Ascending aorta (tissue), 2 donors: ENCODE measurements around the gene HACD2. TPM values are rescaled to one million over a fixed set of nuclear protein-coding genes. Genes with fewer than 3 reads are reported as not detected.

Experiments
- DNase-seq, 2 donors: peaks; one replicate each; pipeline ENCODE4 v3.0.0-alpha.2; 2019; ENCODE audit warnings: low spot score in 2 of 2
- H3K27ac ChIP-seq, 2 donors: fragments of 200-600 bp; sonication (generic); one replicate each; pipeline ENCODE4 v1.5.1; 2016 to 2017; ENCODE audit warnings: mild to moderate bottlenecking in 1 of 2
- H3K27me3 ChIP-seq: fragments of 200-600 bp; sonication (generic); one replicate; pipeline ENCODE4 v1.5.1; 2017
- H3K36me3 ChIP-seq, 2 donors: fragments of 200-600 bp; sonication (generic); one replicate each; pipeline ENCODE4 v1.5.1; 2016
- H3K4me1 ChIP-seq, 2 donors: fragments of 200-600 bp; sonication (generic); one replicate each; pipeline ENCODE4 v1.5.1; 2016 to 2017; ENCODE audit warnings: mild to moderate bottlenecking in 1 of 2
- H3K4me3 ChIP-seq, 2 donors: fragments of 200-600 bp; sonication (generic); one replicate each; pipeline ENCODE4 v1.5.1; 2016 to 2017; ENCODE audit warnings: mild to moderate bottlenecking in 1 of 2
- H3K9me3 ChIP-seq, 2 donors: fragments of 200-600 bp; sonication (generic); one replicate each; pipeline ENCODE4 v1.5.1; 2016
- CTCF ChIP-seq, 3 experiments: fragments of 200-600 bp in 2 of 3; fragments of 450-650 bp in 1 of 3; sonication (generic) in 2 of 3; IDR thresholded peaks; one replicate each; pipeline ENCODE4 v1.5.1; 2016 to 2019; ENCODE audit warnings: antibody characterized with exemption in 3 of 3, mild to moderate bottlenecking in 1 of 3, moderate library complexity in 1 of 3
- intact Hi-C: fragments of 100-400 bp; cut with DNase I; formaldehyde crosslinking; loops from one replicate; pipeline ENCODE4 v1.15.1; 2023
- total RNA-seq: library from RNA; depleted of rRNA; stranded (reverse); fragments of >200 nt; gene quantifications from one replicate; pipeline ENCODE4 v1.1.0, GENCODE V29; 2016

Gene HACD2
- total RNA-seq, 1 donor from 2014 or later = 10.2 TPM

GRCh38 chr3:123469323-123469995 lies 115.4 kb downstream of the HACD2 start:
- no peaks in the 10 kb centered on the region for H3K9me3 ChIP-seq
- intact Hi-C loops = no loop called here
- DNase-seq = no peak
- H3K4me3 ChIP-seq = no peak overlapping the region
- H3K27ac ChIP-seq = no peak overlapping the region
- no peaks in the 10 kb centered on the region for H3K4me1 ChIP-seq
- TF ChIP-seq CTCF (IDR thresholded peaks at IDR 0.05) = peak in 1 of 3 experiments; percentile 8
- no peaks in the 10 kb centered on the region for H3K36me3 ChIP-seq
- no peaks in the 10 kb centered on the region for H3K27me3 ChIP-seq

- no peak overlapping the region for H3K27ac ChIP-seq
- TF ChIP-seq CTCF (IDR thresholded peaks at IDR 0.05) = no peak
- intact Hi-C loops = no loop called here
- H3K36me3 ChIP-seq = no peaks in the 10 kb centered on the region
- H3K27me3 ChIP-seq = no peaks in the 10 kb centered on the region
- H3K4me1 ChIP-seq = no peaks in the 10 kb centered on the region
- H3K9me3 ChIP-seq = no peaks in the 10 kb centered on the region
- H3K4me3 ChIP-seq = no peak overlapping the region
- DNase-seq = no peak
Observed at GRCh38 chr3:123467046-123467445, 117.8 kb downstream of the HACD2 start.

GRCh38 chr3:123464211-123464610 lies 120.6 kb downstream of the HACD2 start:
- Histone ChIP-seq H3K36me3 (no peaks in the 10 kb centered on the region), H3K27me3 (no peaks in the 10 kb centered on the region), H3K4me1 (no peaks in the 10 kb centered on the region), H3K4me3 (no peak overlapping the region), H3K9me3 (no peaks in the 10 kb centered on the region), H3K27ac (no peak overlapping the region)
- no peak for DNase-seq
- TF ChIP-seq CTCF (IDR thresholded peaks at IDR 0.05) = no peak
- intact Hi-C loops = no loop called here

- Histone ChIP-seq H3K4me3 (no peak overlapping the region), H3K27me3 (no peaks in the 10 kb centered on the region), H3K27ac (no peak overlapping the region), H3K36me3 (no peaks in the 10 kb centered on the region), H3K9me3 (no peaks in the 10 kb centered on the region), H3K4me1 (no peaks in the 10 kb centered on the region)
- no peak for DNase-seq
- no peak for TF ChIP-seq CTCF (IDR thresholded peaks at IDR 0.05)
- intact Hi-C loops = no loop called here
Observed at GRCh38 chr3:123459862-123460261, 125.0 kb downstream of the HACD2 start.

GRCh38 chr3:123458255-123458654 lies 126.6 kb downstream of the HACD2 start:
- Histone ChIP-seq H3K9me3 (no peaks in the 10 kb centered on the region), H3K4me3 (no peak overlapping the region), H3K27ac (no peak overlapping the region), H3K36me3 (no peaks in the 10 kb centered on the region), H3K27me3 (no peaks in the 10 kb centered on the region), H3K4me1 (no peaks in the 10 kb centered on the region)
- TF ChIP-seq CTCF (IDR thresholded peaks at IDR 0.05) = no peak
- DNase-seq = no peak
- intact Hi-C loops = no loop called here

- H3K36me3 ChIP-seq = no peaks in the 10 kb centered on the region
- H3K4me1 ChIP-seq = no peaks in the 10 kb centered on the region
- no peak for TF ChIP-seq CTCF (IDR thresholded peaks at IDR 0.05)
Observed at GRCh38 chr3:123457841-123458240, 127.0 kb downstream of the HACD2 start.

More at GRCh38 chr3:123457841-123458240, 127.0 kb downstream of the HACD2 start:
- no peaks in the 10 kb centered on the region for H3K27me3 ChIP-seq
- no peak overlapping the region for H3K27ac ChIP-seq
- no peak for DNase-seq
- H3K9me3 ChIP-seq = no peaks in the 10 kb centered on the region
- intact Hi-C loops = no loop called here
- no peak overlapping the region for H3K4me3 ChIP-seq
